GM19452 (cell line): ENCODE data around the gene ATP2B3.

Source experiments
- ATAC-seq: cut with Tn5 transposase; IDR thresholded peaks from one replicate; pipeline ENCODE4 v1.9.1; 2021; ENCODE audit not compliant: unreplicated experiment

The ATP2B3 gene

GRCh38 chrX:153517423-153517822 lies at the start of gene ATP2B3:
ATP2B3 (plus strand) TSS chrX:153517642; CDS start chrX:153536248, 18,606 bp downstream.
- ATAC-seq = no peak

GRCh38 chrX:153468008-153468580 lies 49.3 kb upstream of the ATP2B3 start:
- ATAC-seq = no peak

- peak; percentile 48 for ATAC-seq
These were observed 47.5 kb upstream of the ATP2B3 start for GRCh38 chrX:153469811-153470410.

- peak; percentile 83 for ATAC-seq
These were observed 46.8 kb upstream of the ATP2B3 start, which contains the start of gene HAUS7 for GRCh38 chrX:153470411-153471363. HAUS7 (minus strand) TSS chrX:153470576; CDS start chrX:153470557, 19 bp downstream.

- ATAC-seq = no peak
These were observed 45.7 kb upstream of the ATP2B3 start for GRCh38 chrX:153471663-153472280.

GRCh38 chrX:153473126-153473525 lies 44.3 kb upstream of the ATP2B3 start:
- ATAC-seq = no peak

- no peak for ATAC-seq
These were observed 43.2 kb upstream of the ATP2B3 start for GRCh38 chrX:153474266-153474665.

GRCh38 chrX:153474718-153475117 lies 42.7 kb upstream of the ATP2B3 start:
- ATAC-seq = no peak

- no peak for ATAC-seq
These were observed 42.2 kb upstream of the ATP2B3 start for GRCh38 chrX:153475271-153475670.

GRCh38 chrX:153475751-153476281 lies 41.6 kb upstream of the ATP2B3 start:
- no peak for ATAC-seq

GRCh38 chrX:153476666-153477363 lies 40.6 kb upstream of the ATP2B3 start:
- no peak for ATAC-seq

- ATAC-seq = no peak
These were observed 40.0 kb upstream of the ATP2B3 start for GRCh38 chrX:153477364-153477857.

- ATAC-seq = no peak
These were observed 39.5 kb upstream of the ATP2B3 start for GRCh38 chrX:153477901-153478300.

GRCh38 chrX:153478746-153479145 lies 38.7 kb upstream of the ATP2B3 start:
- ATAC-seq = no peak

- no peak for ATAC-seq
These were observed 36.4 kb upstream of the ATP2B3 start for GRCh38 chrX:153481043-153481442.

GRCh38 chrX:153482376-153483015 lies 34.9 kb upstream of the ATP2B3 start:
- no peak for ATAC-seq

GRCh38 chrX:153485396-153486080 lies 31.9 kb upstream of the ATP2B3 start:
- ATAC-seq = no peak

GRCh38 chrX:153486171-153486570 lies 31.3 kb upstream of the ATP2B3 start:
- ATAC-seq = no peak

- no peak for ATAC-seq
These were observed 29.8 kb upstream of the ATP2B3 start for GRCh38 chrX:153487590-153488071.
